ENCODE measurements around the gene CD40LG. TPM values are rescaled to one million over a fixed set of nuclear protein-coding genes. Genes with fewer than 3 reads are reported as not detected.

CD40LG gene
- total RNA-seq (10 to 100 TPM; 34.8 to 60.7 TPM), total RNA-seq (112 to 159 reads per million in 2 donors)

GRCh38 chrX:136647677-136648360, at the start of gene CD40LG:
Gene CD40LG (plus strand): TSS chrX:136648158. CDS start chrX:136648249, 91 bp downstream.
- peaks cover 31% of the 10 kb centered on the region for H3K4me1 Mint-ChIP-seq
- DNase-seq (no peak), ATAC-seq (peak; percentile 55)
- H3K27ac Mint-ChIP-seq = peak within 1 kb of the TSS; percentile 77
- H3K9me3 ChIP-seq (ENCODE audit: control insufficient read depth, low read length, poor library complexity, severe bottlenecking) = no peaks in the 10 kb centered on the region
- peaks cover 16% of the 10 kb centered on the region for H3K36me3 Mint-ChIP-seq (ENCODE audit: low read depth)
- H3K4me3 Mint-ChIP-seq = peak within 1 kb of the TSS; percentile 96
- no peaks in the 10 kb centered on the region for H3K27me3 Mint-ChIP-seq

- Mint-ChIP-seq H3K4me1 (peaks cover 47% of the 10 kb centered on the region), H3K4me3 (peak overlapping the region; percentile 73)
These were observed 49.3 kb upstream of the CD40LG start for GRCh38 chrX:136598631-136599030.

GRCh38 chrX:136600059-136600458, 47.9 kb upstream of the CD40LG start:
- ATAC-seq (no peak), DNase-seq (no peak)
- no peak overlapping the region for H3K4me3 Mint-ChIP-seq
- peak overlapping the region; percentile 32 for H3K27ac Mint-ChIP-seq
- no peaks in the 10 kb centered on the region for H3K27me3 Mint-ChIP-seq
- H3K36me3 Mint-ChIP-seq (ENCODE audit: low read depth) = no peaks in the 10 kb centered on the region
- peaks cover 41% of the 10 kb centered on the region for H3K4me1 Mint-ChIP-seq
- H3K9me3 ChIP-seq (ENCODE audit: control insufficient read depth, low read length, poor library complexity, severe bottlenecking) = no peaks in the 10 kb centered on the region

More at GRCh38 chrX:136598631-136599030, 49.3 kb upstream of the CD40LG start:
- H3K27me3 Mint-ChIP-seq = no peaks in the 10 kb centered on the region
- ATAC-seq = peak; percentile 87
- H3K27ac Mint-ChIP-seq = peak overlapping the region; percentile 85
- H3K9me3 ChIP-seq (ENCODE audit: control insufficient read depth, low read length, poor library complexity, severe bottlenecking) = no peaks in the 10 kb centered on the region
- no peaks in the 10 kb centered on the region for H3K36me3 Mint-ChIP-seq (ENCODE audit: low read depth)
- peak in 1 of 3 donors; percentile 33 for DNase-seq

- no peak for ATAC-seq
- H3K9me3 ChIP-seq (ENCODE audit: control insufficient read depth, low read length, poor library complexity, severe bottlenecking) = no peaks in the 10 kb centered on the region
- Mint-ChIP-seq H3K4me3 (no peak overlapping the region), H3K27me3 (no peaks in the 10 kb centered on the region), H3K36me3 (ENCODE audit: low read depth) (no peaks in the 10 kb centered on the region), H3K4me1 (peaks cover 23% of the 10 kb centered on the region), H3K27ac (peak overlapping the region; percentile 79)
- DNase-seq = no peak
These were observed 40.7 kb upstream of the CD40LG start for GRCh38 chrX:136607236-136607635.

- no peaks in the 10 kb centered on the region for H3K9me3 ChIP-seq (ENCODE audit: control insufficient read depth, low read length, poor library complexity, severe bottlenecking)
- Mint-ChIP-seq H3K4me3 (peak overlapping the region; percentile 52), H3K27me3 (no peaks in the 10 kb centered on the region), H3K36me3 (ENCODE audit: low read depth) (no peaks in the 10 kb centered on the region), H3K4me1 (peaks cover 19% of the 10 kb centered on the region), H3K27ac (peak overlapping the region; percentile 79)
- DNase-seq (peak; percentile 21 to 44 (median 29)), ATAC-seq (peak; percentile 90)
These were observed 39.5 kb upstream of the CD40LG start for GRCh38 chrX:136608295-136608933.

- H3K27me3 Mint-ChIP-seq = no peaks in the 10 kb centered on the region
- no peaks in the 10 kb centered on the region for H3K36me3 Mint-ChIP-seq (ENCODE audit: low read depth)
- peak overlapping the region; percentile 56 for H3K27ac Mint-ChIP-seq
- ATAC-seq (peak; percentile 79), DNase-seq (no peak)
- no peaks in the 10 kb centered on the region for H3K9me3 ChIP-seq (ENCODE audit: control insufficient read depth, low read length, poor library complexity, severe bottlenecking)
- peaks cover 13% of the 10 kb centered on the region for H3K4me1 Mint-ChIP-seq
- peak overlapping the region; percentile 47 for H3K4me3 Mint-ChIP-seq
These were observed 30.8 kb upstream of the CD40LG start for GRCh38 chrX:136616987-136617685.

GRCh38 chrX:136619899-136620505, 28.0 kb upstream of the CD40LG start:
- Mint-ChIP-seq H3K4me3 (peak overlapping the region; percentile 60), H3K36me3 (ENCODE audit: low read depth) (no peaks in the 10 kb centered on the region), H3K4me1 (peaks cover 16% of the 10 kb centered on the region), H3K27me3 (no peaks in the 10 kb centered on the region), H3K27ac (peak overlapping the region; percentile 80)
- ATAC-seq (peak; percentile 82), DNase-seq (peak in 1 of 3 donors; percentile 23)
- H3K9me3 ChIP-seq (ENCODE audit: control insufficient read depth, low read length, poor library complexity, severe bottlenecking) = no peaks in the 10 kb centered on the region

GRCh38 chrX:136620780-136621179, 27.2 kb upstream of the CD40LG start:
- Mint-ChIP-seq H3K4me3 (no peak overlapping the region), H3K27me3 (no peaks in the 10 kb centered on the region), H3K36me3 (ENCODE audit: low read depth) (no peaks in the 10 kb centered on the region), H3K4me1 (peaks cover 17% of the 10 kb centered on the region), H3K27ac (peak overlapping the region; percentile 80)
- DNase-seq = no peak
- no peaks in the 10 kb centered on the region for H3K9me3 ChIP-seq (ENCODE audit: control insufficient read depth, low read length, poor library complexity, severe bottlenecking)
- ATAC-seq = no peak

GRCh38 chrX:136622568-136622967, 25.4 kb upstream of the CD40LG start:
- no peak for ATAC-seq
- Mint-ChIP-seq H3K36me3 (ENCODE audit: low read depth) (no peaks in the 10 kb centered on the region), H3K27me3 (no peaks in the 10 kb centered on the region), H3K4me1 (peaks cover 24% of the 10 kb centered on the region), H3K4me3 (no peak overlapping the region), H3K27ac (no peak overlapping the region)
- H3K9me3 ChIP-seq (ENCODE audit: control insufficient read depth, low read length, poor library complexity, severe bottlenecking) = no peaks in the 10 kb centered on the region
- DNase-seq = no peak

- H3K27me3 Mint-ChIP-seq = no peaks in the 10 kb centered on the region
- no peak overlapping the region for H3K4me3 Mint-ChIP-seq
- H3K9me3 ChIP-seq (ENCODE audit: control insufficient read depth, low read length, poor library complexity, severe bottlenecking) = no peaks in the 10 kb centered on the region
- peaks cover 29% of the 10 kb centered on the region for H3K4me1 Mint-ChIP-seq
- H3K27ac Mint-ChIP-seq = no peak overlapping the region
- ATAC-seq (no peak), DNase-seq (no peak)
- no peaks in the 10 kb centered on the region for H3K36me3 Mint-ChIP-seq (ENCODE audit: low read depth)
These were observed 24.6 kb upstream of the CD40LG start for GRCh38 chrX:136623396-136623795.

GRCh38 chrX:136625246-136625645, 22.7 kb upstream of the CD40LG start:
- ATAC-seq (no peak), DNase-seq (no peak)
- Mint-ChIP-seq H3K36me3 (ENCODE audit: low read depth) (no peaks in the 10 kb centered on the region), H3K27me3 (no peaks in the 10 kb centered on the region), H3K27ac (no peak overlapping the region), H3K4me1 (peaks cover 24% of the 10 kb centered on the region), H3K4me3 (no peak overlapping the region)
- H3K9me3 ChIP-seq (ENCODE audit: control insufficient read depth, low read length, poor library complexity, severe bottlenecking) = no peaks in the 10 kb centered on the region

GRCh38 chrX:136626237-136626636, 21.7 kb upstream of the CD40LG start:
- H3K9me3 ChIP-seq (ENCODE audit: control insufficient read depth, low read length, poor library complexity, severe bottlenecking) = no peaks in the 10 kb centered on the region
- ATAC-seq (no peak), DNase-seq (no peak)
- peak overlapping the region; percentile 39 for H3K4me3 Mint-ChIP-seq
- H3K27me3 Mint-ChIP-seq = no peaks in the 10 kb centered on the region
- peaks cover 25% of the 10 kb centered on the region for H3K4me1 Mint-ChIP-seq
- H3K36me3 Mint-ChIP-seq (ENCODE audit: low read depth) = no peaks in the 10 kb centered on the region
- H3K27ac Mint-ChIP-seq = peak overlapping the region; percentile 66

GRCh38 chrX:136626891-136627290, 21.1 kb upstream of the CD40LG start:
- no peaks in the 10 kb centered on the region for H3K36me3 Mint-ChIP-seq (ENCODE audit: low read depth)
- peak overlapping the region; percentile 57 for H3K27ac Mint-ChIP-seq
- peak overlapping the region; percentile 2 for H3K4me3 Mint-ChIP-seq
- DNase-seq (no peak), ATAC-seq (no peak)
- H3K4me1 Mint-ChIP-seq = peaks cover 25% of the 10 kb centered on the region
- no peaks in the 10 kb centered on the region for H3K9me3 ChIP-seq (ENCODE audit: control insufficient read depth, low read length, poor library complexity, severe bottlenecking)
- no peaks in the 10 kb centered on the region for H3K27me3 Mint-ChIP-seq

All from T-helper 17 cell (primary cell).